Measurements from ENCODE around the gene NDUFC1.

GRCh38 chr4:139331185-139331584, 28.9 kb upstream of the NDUFC1 start:
- TF ChIP-seq CTCF (IDR thresholded peaks at IDR 0.05; ENCODE audit: poor library complexity) (no peak), EZH2phosphoT487 (IDR thresholded peaks at IDR 0.05; ENCODE audit: low read depth, severe bottlenecking, unreplicated experiment) (no peak), EZH2 (IDR thresholded peaks at IDR 0.05; ENCODE audit: borderline replicate concordance) (no peak)

Measured in hepatocyte (in vitro differentiated cells).